WI38 (cell line): ENCODE data around the gene SH3RF3.

Experiments used
- H3K4me3 ChIP-seq: 2 replicates; pipeline ENCODE4 v1.5.1; 2011; ENCODE audit warnings: low read depth, mild to moderate bottlenecking, control low read depth, low read length
- CTCF ChIP-seq: IDR thresholded peaks from 2 replicates; pipeline ENCODE4 v1.5.1; 2012; ENCODE audit warnings: low read depth, mild to moderate bottlenecking, control low read depth, low read length

The SH3RF3 gene

GRCh38 chr2:109398366-109399015, 269.5 kb downstream of the SH3RF3 start:
- no peak for TF ChIP-seq CTCF
- no peak overlapping the region for H3K4me3 ChIP-seq

GRCh38 chr2:109399066-109399465, 270.1 kb downstream of the SH3RF3 start:
- no peak for TF ChIP-seq CTCF

GRCh38 chr2:109400102-109400501, 271.1 kb downstream of the SH3RF3 start:
- no peak for TF ChIP-seq CTCF
- no peak overlapping the region for H3K4me3 ChIP-seq

More at GRCh38 chr2:109399066-109399465, 270.1 kb downstream of the SH3RF3 start:
- no peak overlapping the region for H3K4me3 ChIP-seq

- no peak overlapping the region for H3K4me3 ChIP-seq
- no peak for TF ChIP-seq CTCF
Observed at GRCh38 chr2:109401370-109401769, 272.4 kb downstream of the SH3RF3 start.

GRCh38 chr2:109402180-109402579, 273.2 kb downstream of the SH3RF3 start:
- TF ChIP-seq CTCF = no peak
- H3K4me3 ChIP-seq = no peak overlapping the region

DNA sequence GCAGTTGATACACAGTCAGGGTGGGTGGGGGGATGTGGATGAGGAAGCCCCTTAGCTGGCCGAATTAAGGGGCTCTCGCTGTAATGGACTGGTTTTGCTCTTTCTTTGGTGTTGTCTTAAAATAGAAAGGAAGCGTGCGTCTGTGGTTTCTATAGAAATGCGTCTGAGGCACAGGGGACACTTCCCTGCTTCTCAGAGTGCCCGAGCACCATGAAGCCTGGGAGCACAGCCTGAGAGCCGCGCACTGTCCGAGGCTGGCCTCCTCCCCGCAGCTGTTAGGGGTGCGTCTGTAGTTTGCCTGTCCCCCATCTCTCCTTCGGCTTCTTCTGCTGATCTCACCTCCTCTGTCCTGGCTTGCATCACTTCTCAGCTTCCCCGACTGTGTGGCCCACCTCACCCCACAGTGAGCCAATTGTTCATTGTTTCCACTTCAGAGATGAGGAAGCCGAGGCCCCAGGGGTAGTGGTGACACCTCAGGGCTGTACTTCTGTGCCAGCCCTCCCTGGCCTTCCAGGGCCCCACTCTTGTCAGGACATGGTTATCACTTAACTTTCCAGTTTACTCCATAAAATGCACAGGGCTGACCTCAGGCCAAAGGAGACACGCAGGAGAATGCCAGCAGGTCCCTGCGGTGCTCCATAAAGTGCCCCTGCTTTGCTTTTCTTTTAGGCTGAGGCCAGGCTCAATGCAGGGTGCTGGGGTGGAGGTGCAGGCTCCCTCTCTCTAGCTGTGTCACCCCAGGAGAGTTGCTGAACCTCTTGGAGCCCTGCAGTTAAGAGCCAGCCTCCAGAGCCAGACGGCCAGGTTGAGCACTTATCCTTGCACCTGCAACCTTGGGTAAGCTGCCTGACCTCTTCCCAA, 274.2 kb downstream of the SH3RF3 start:
- no peak for TF ChIP-seq CTCF
- H3K4me3 ChIP-seq = no peak overlapping the region

DNA sequence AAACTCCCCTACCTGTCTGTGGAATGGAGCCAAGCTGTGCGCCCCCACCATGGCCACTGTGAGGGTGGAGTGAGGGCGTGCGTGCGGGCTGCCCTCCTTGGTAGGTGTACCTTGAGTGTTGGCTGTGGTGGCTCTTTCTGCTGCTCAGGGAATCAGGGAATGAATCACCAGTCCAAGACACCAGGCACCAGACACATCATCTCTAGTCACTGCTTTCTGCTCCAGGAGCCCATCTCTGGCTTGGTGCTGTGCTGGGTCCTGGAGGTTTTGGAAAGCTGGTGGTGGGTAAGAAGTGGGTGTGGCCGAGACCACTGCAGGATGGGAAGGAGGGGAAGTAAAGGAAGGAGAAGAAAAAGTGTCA, 274.8 kb downstream of the SH3RF3 start:
- no peak for TF ChIP-seq CTCF
- no peak overlapping the region for H3K4me3 ChIP-seq
